Naive thymus-derived CD4-positive, alpha-beta T cell (primary cell): ENCODE data around the gene TMEM147. TPM values are rescaled to one million over a fixed set of nuclear protein-coding genes. Genes with fewer than 3 reads are reported as not detected.

Source experiments
- ATAC-seq: fragments of 150-1000 bp; cut with Tn5 transposase; 2 replicates; pipeline ENCODE4 v1.10.0; 2021; ENCODE audit warnings: mild to moderate bottlenecking, moderate library complexity
- CTCF ChIA-PET: fragments of 350-600 bp; sonication (Branson Sonifier 250); formaldehyde crosslinking; loops from one replicate; lab custom pipeline; 2021; ENCODE audit warnings: antibody characterized with exemption; lab: Charles Lee
- POLR2A ChIA-PET: fragments of 350-600 bp; sonication (Branson Sonifier 250); formaldehyde crosslinking; loops from one replicate; lab custom pipeline; 2021; ENCODE audit warnings: antibody characterized with exemption, inconsistent platforms; lab: Charles Lee
- DNase-seq, 9 donors: peaks; one replicate each; pipeline versions ENCODE4 v3.0.0 to v3.0.0-alpha.2; 2020 to 2022; ENCODE audit warnings: mixed read lengths in 1 of 9
- H3K27ac ChIP-seq: one replicate; pipeline ENCODE4 v1.7.0; 2013; ENCODE audit warnings: mild to moderate bottlenecking, low read depth, low read length, moderate library complexity
- H3K27me3 ChIP-seq, 2 donors: one replicate each; pipeline ENCODE4 v1.7.0; 2013; ENCODE audit warnings: low read length in 2 of 2, mild to moderate bottlenecking in 2 of 2, moderate library complexity in 2 of 2; ENCODE audit not compliant: control insufficient read depth in 2 of 2, insufficient read depth in 2 of 2
- H3K36me3 ChIP-seq, 3 experiments: 1 replicate in 2 of 3; 2 replicates in 1 of 3; pipeline ENCODE4 v1.7.0; 2013; ENCODE audit warnings: low read length in 3 of 3, mild to moderate bottlenecking in 3 of 3, moderate library complexity in 1 of 3; ENCODE audit not compliant: insufficient read depth in 3 of 3, control insufficient read depth in 2 of 3
- H3K4me1 ChIP-seq, 2 donors: one replicate each; pipeline ENCODE4 v1.7.0; 2013; ENCODE audit warnings: low read length in 2 of 2, mild to moderate bottlenecking in 2 of 2, moderate library complexity in 1 of 2; ENCODE audit not compliant: control insufficient read depth in 2 of 2, insufficient read depth in 2 of 2
- H3K4me3 ChIP-seq: 2 replicates; pipeline ENCODE4 v1.7.0; 2013; ENCODE audit warnings: mild to moderate bottlenecking, low read length
- H3K9me3 ChIP-seq, 3 experiments: 1 replicate in 2 of 3; 2 replicates in 1 of 3; pipeline ENCODE4 v1.7.0; 2013; ENCODE audit warnings: low read length in 3 of 3; ENCODE audit not compliant: control insufficient read depth in 2 of 3
- H3K27ac Mint-ChIP-seq, 9 donors: one replicate each; pipeline ENCODE4 v1.8.0; 2020 to 2022; ENCODE audit warnings: mixed read lengths in 9 of 9, mild to moderate bottlenecking in 8 of 9, moderate library complexity in 5 of 9, inconsistent platforms in 2 of 9
- H3K27me3 Mint-ChIP-seq, 5 donors: one replicate each; pipeline ENCODE4 v1.8.0; 2021 to 2022; ENCODE audit warnings: mixed read lengths in 5 of 5, mild to moderate bottlenecking in 1 of 5
- H3K36me3 Mint-ChIP-seq, 5 donors: one replicate each; pipeline ENCODE4 v1.8.0; 2020 to 2022; ENCODE audit warnings: mixed read lengths in 5 of 5, mild to moderate bottlenecking in 3 of 5, inconsistent platforms in 1 of 5
- H3K4me1 Mint-ChIP-seq, 7 donors: one replicate each; pipeline ENCODE4 v1.8.0; 2020 to 2022; ENCODE audit warnings: mixed read lengths in 7 of 7, mild to moderate bottlenecking in 3 of 7, inconsistent platforms in 1 of 7
- H3K4me3 Mint-ChIP-seq, 10 donors: one replicate each; pipeline ENCODE4 v1.8.0; 2020 to 2022; ENCODE audit warnings: mild to moderate bottlenecking in 10 of 10, mixed read lengths in 10 of 10, moderate library complexity in 6 of 10, inconsistent platforms in 2 of 10
- H3K9me3 Mint-ChIP-seq, 11 donors: one replicate each; pipeline ENCODE4 v1.8.0; 2020 to 2022; ENCODE audit warnings: mixed read lengths in 11 of 11, mild to moderate bottlenecking in 4 of 11, inconsistent platforms in 1 of 11, moderate library complexity in 1 of 11
- intact Hi-C, 2 donors: fragments of 100-400 bp; cut with micrococcal nuclease; formaldehyde crosslinking; loops; one replicate each; pipeline ENCODE4 v1.15.1; 2023
- polyA plus RNA-seq, 2 donors: library from polyadenylated mRNA; unstranded; fragments of 300-500 nt; fragmentation: Illumina TruSeq; gene quantifications; one replicate each; pipeline ENCODE4 v1.2.3, GENCODE V29; 2021
- total RNA-seq, 6 experiments: library from RNA in 5 of 6; stranded (reverse) in 5 of 6; gene quantifications; 1 replicate in 5 of 6; 2 replicates in 1 of 6; pipeline ENCODE4 v1.2.3 and lab custom pipeline; 2021 to 2026

The TMEM147 gene, protein sequence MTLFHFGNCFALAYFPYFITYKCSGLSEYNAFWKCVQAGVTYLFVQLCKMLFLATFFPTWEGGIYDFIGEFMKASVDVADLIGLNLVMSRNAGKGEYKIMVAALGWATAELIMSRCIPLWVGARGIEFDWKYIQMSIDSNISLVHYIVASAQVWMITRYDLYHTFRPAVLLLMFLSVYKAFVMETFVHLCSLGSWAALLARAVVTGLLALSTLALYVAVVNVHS
- total RNA-seq (10 to 100 TPM; 24.7 to 54.0 (median 34.6) TPM), polyA plus RNA-seq (100 to 1,000 TPM; 143 to 154 TPM), total RNA-seq (lab: John Stamatoyannopoulos, UW) (13.6 reads per million, percentile 42 among the genes with 10 or more reads in this experiment)

DNA sequence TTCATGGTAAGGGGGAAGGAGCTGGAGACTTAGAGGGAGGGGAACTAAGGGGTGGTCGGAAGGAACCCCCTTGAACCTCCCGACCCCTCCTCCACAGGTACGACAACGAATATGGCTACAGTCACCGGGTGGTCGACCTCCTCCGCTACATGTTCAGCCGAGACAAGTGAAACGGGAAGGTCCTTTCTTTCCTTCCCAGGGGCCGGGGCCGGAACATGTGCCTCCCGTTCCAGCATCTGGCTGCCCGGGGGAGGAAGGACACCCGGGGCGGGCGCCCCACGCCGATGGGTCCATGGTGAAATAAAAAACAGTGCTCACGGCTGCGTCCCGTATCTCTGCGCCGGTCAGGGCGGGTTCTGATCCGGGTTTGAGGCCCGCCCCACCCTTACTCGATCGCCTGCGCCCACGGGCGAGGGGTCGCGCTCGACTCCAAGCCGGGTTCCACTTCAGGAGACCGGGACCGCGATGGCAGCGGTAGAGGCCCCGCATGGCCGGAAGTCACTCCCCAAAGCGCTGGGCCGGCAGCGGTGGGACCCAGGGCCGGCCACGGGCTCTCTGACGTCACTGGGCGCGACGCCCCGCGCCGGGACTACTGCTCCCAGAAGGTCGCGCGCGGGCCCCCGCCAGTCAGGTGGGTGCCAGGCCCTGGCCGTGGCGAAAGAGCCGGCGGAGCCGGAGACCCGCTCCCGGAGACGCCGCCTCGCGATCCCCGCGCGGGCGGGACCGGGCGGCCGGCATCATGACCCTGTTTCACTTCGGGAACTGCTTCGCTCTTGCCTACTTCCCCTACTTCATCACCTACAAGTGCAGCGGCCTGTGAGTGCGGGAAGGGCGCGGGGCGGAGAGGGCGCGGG is at the start of gene TMEM147:
Gene TMEM147, plus strand, starts transcription at position 626 of the 854 bp plus-strand sequence. Its CDS starts 114 bp downstream, at position 740.
- peak within 1 kb of the TSS; percentile 78 for H3K4me3 ChIP-seq
- DNase-seq = peak; percentile 60 to 90 (median 69)
- H3K4me1 ChIP-seq = peaks cover 13 to 16% of the 10 kb centered on the region in 2 donors
- no peaks in the 10 kb centered on the region for H3K9me3 Mint-ChIP-seq
- intact Hi-C loops = loop anchor here (1.0 to 5.0 kb wide), 9 partner anchors 47 to 386 kb away; partner anchors contain the start of genes HAUS5 (in 2 of the 2) and COX6B1 (in 1 of the 2)
- POLR2A ChIA-PET = interaction anchor here (0.6 to 0.8 kb wide), 2 partner anchors 290 to 554 kb away, joined by 3 read pairs; no protein-coding TSS in a partner anchor
- peak; percentile 91 for ATAC-seq
- peak within 1 kb of the TSS; percentile 79 to 93 (median 89) for H3K4me3 Mint-ChIP-seq
- H3K27me3 ChIP-seq = no peaks in the 10 kb centered on the region
- peaks cover 0 to 8% (median 0%) of the 10 kb centered on the region in 5 donors for H3K36me3 Mint-ChIP-seq
- H3K27ac Mint-ChIP-seq = peak within 1 kb of the TSS; percentile 52 to 96 (median 90)
- no peaks in the 10 kb centered on the region for H3K9me3 ChIP-seq
- H3K27ac ChIP-seq = peak within 1 kb of the TSS; percentile 84
- CTCF ChIA-PET = no interaction called here
- H3K4me1 Mint-ChIP-seq = peaks cover 27 to 41% (median 38%) of the 10 kb centered on the region in 7 donors
- H3K36me3 ChIP-seq = peaks cover 0 to 13% (median 0%) of the 10 kb centered on the region in 3 experiments
- no peaks in the 10 kb centered on the region for H3K27me3 Mint-ChIP-seq

DNA sequence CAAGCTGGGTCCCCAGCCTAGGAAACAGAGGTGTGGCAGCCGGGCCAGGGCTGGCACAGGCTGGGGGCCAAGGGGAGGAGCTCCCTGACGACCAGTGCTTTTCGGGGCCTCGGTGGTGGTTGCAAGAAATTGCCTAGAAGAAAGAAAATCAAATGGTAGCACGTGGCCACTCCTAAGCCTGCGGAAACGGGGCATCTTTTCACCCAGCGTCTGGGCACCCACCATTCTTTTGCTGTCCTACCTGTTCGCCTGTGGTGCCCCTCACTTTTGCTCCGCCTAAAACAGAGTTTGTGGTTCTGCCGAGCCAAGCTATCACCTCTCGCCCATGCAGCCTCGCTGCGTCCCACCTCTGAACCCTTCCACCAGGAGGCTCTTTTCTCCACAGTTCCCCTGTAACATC is 48.0 kb upstream of the TMEM147 start:
- no peaks in the 10 kb centered on the region for H3K9me3 Mint-ChIP-seq
- peaks cover 0 to 6% (median 5%) of the 10 kb centered on the region in 5 donors for H3K27me3 Mint-ChIP-seq
- H3K4me1 Mint-ChIP-seq = peaks cover 0 to 11% (median 6%) of the 10 kb centered on the region in 7 donors
- intact Hi-C loops = loop anchor here in 1 of 2 donors (10.0 kb wide), 1 partner anchor 433 kb away; no protein-coding TSS in a partner anchor
- no peaks in the 10 kb centered on the region for H3K4me1 ChIP-seq
- DNase-seq = no peak
- H3K4me3 Mint-ChIP-seq = no peak overlapping the region
- ChIA-PET POLR2A (interaction anchor here (0.5 kb wide), 1 partner anchor 337 kb away, joined by 3 read pairs; no protein-coding TSS in a partner anchor), CTCF (interaction anchor here (1.3 to 2.5 kb wide), 3 partner anchors 9 to 144 kb away, joined by 4 to 9 read pairs (median 5); no protein-coding TSS in a partner anchor)
- H3K36me3 ChIP-seq = no peaks in the 10 kb centered on the region
- no peaks in the 10 kb centered on the region for H3K36me3 Mint-ChIP-seq
- H3K9me3 ChIP-seq = no peaks in the 10 kb centered on the region
- no peak overlapping the region for H3K27ac ChIP-seq
- no peak overlapping the region for H3K27ac Mint-ChIP-seq
- ATAC-seq = no peak
- H3K27me3 ChIP-seq = no peaks in the 10 kb centered on the region
- no peak overlapping the region for H3K4me3 ChIP-seq

DNA sequence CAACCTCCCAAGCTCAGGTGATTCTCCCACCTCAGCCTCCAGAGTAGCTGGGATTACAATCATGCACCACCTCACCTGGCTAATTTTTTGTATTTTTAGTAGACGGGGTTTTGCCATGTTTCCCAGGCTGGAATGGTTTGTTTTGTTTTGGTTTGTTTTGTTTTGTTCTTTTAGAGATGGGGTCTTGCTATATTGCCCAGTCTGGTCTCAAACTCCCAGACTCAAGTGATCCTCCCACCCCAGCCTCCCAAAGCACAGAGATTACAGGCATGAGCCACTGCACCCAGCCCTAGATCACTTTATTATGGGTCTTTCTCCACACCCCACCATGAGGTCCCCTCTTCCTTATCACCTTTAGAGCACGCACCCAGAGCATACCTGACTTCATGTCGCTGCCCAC is 47.2 kb upstream of the TMEM147 start:
- Mint-ChIP-seq H3K4me1 (peaks cover 0 to 11% (median 6%) of the 10 kb centered on the region in 7 donors), H3K27ac (no peak overlapping the region), H3K27me3 (peaks cover 0 to 8% (median 5%) of the 10 kb centered on the region in 5 donors), H3K9me3 (no peaks in the 10 kb centered on the region), H3K36me3 (no peaks in the 10 kb centered on the region), H3K4me3 (no peak overlapping the region)
- H3K9me3 ChIP-seq = no peaks in the 10 kb centered on the region
- ChIA-PET CTCF (interaction anchor here (1.6 to 2.5 kb wide), 2 partner anchors 12 to 145 kb away, joined by 4 to 9 read pairs; no protein-coding TSS in a partner anchor), POLR2A (interaction anchor here (0.7 kb wide), 1 partner anchor 65 kb away, joined by 3 read pairs; no protein-coding TSS in a partner anchor)
- intact Hi-C loops = loop anchor here in 1 of 2 donors (10.0 kb wide), 1 partner anchor 433 kb away; no protein-coding TSS in a partner anchor
- no peak overlapping the region for H3K4me3 ChIP-seq
- DNase-seq (no peak), ATAC-seq (no peak)
- H3K36me3 ChIP-seq = no peaks in the 10 kb centered on the region
- no peak overlapping the region for H3K27ac ChIP-seq
- no peaks in the 10 kb centered on the region for H3K27me3 ChIP-seq
- H3K4me1 ChIP-seq = no peaks in the 10 kb centered on the region

DNA sequence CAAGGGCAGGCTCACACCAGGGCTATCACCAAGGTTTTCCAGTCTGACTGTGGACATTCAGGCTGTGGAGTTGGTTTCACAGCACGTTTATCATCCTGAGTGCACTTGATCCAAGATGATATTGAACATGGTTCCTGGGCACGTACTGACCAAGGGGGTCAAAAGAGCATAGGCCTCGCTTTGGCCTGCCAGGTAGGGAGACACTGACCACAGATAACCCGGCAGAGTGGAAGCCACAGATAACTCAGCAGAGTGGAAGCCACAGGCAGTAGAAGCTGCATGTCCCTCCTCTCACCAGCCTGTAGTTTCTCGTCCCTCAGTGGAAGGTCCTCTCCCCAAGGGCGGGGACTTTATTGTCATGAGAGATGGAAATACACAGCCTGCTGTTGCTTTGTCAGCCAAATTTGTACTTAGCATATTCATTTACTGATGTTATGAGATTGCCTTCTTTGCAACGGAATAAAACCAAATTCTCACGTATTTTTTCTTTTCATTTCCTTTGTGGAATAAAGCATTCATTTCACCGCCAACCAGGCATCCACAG is 46.4 kb upstream of the TMEM147 start:
- no peak overlapping the region for H3K4me3 Mint-ChIP-seq
- Histone ChIP-seq H3K9me3 (no peaks in the 10 kb centered on the region), H3K27ac (no peak overlapping the region), H3K27me3 (no peaks in the 10 kb centered on the region), H3K4me3 (no peak overlapping the region), H3K36me3 (no peaks in the 10 kb centered on the region), H3K4me1 (no peaks in the 10 kb centered on the region)
- ChIA-PET CTCF (no interaction called here), POLR2A (no interaction called here)
- intact Hi-C loops = loop anchor here in 1 of 2 donors (10.0 kb wide), 1 partner anchor 434 kb away; no protein-coding TSS in a partner anchor
- peaks cover 0 to 11% (median 6%) of the 10 kb centered on the region in 7 donors for H3K4me1 Mint-ChIP-seq
- no peaks in the 10 kb centered on the region for H3K36me3 Mint-ChIP-seq
- no peaks in the 10 kb centered on the region for H3K9me3 Mint-ChIP-seq
- H3K27ac Mint-ChIP-seq = no peak overlapping the region
- ATAC-seq (no peak), DNase-seq (no peak)
- peaks cover 0 to 10% (median 5%) of the 10 kb centered on the region in 5 donors for H3K27me3 Mint-ChIP-seq

DNA sequence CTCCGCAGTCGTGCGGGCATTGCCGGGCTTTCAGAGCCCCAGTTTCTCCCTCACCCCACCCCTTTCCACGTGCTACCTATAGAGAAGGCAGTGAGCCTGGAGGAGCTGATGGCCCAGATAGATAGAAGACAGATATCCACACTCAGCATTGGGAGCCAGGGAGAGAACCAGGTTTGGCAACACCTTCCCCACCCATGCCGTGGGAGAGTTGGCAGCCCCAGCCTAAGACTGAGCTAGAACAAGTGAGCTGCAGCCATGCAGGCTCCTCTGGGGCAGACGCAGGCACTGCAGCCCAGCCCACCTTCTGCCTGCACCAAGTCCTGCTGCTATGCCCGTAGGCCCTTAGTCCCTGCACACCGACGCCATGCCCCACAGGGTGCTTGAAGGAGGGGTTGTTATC is 44.8 kb upstream of the TMEM147 start:
- H3K36me3 ChIP-seq = no peaks in the 10 kb centered on the region
- H3K4me3 Mint-ChIP-seq = no peak overlapping the region
- H3K27ac ChIP-seq = no peak overlapping the region
- H3K4me3 ChIP-seq = no peak overlapping the region
- POLR2A ChIA-PET = no interaction called here
- CTCF ChIA-PET = interaction anchor here (0.5 kb wide), 1 partner anchor 146 kb away, joined by 3 read pairs; no protein-coding TSS in a partner anchor
- ATAC-seq (no peak), DNase-seq (no peak)
- peaks cover 0 to 18% (median 5%) of the 10 kb centered on the region in 5 donors for H3K27me3 Mint-ChIP-seq
- intact Hi-C loops = no loop called here
- H3K9me3 ChIP-seq = no peaks in the 10 kb centered on the region
- H3K27me3 ChIP-seq = no peaks in the 10 kb centered on the region
- H3K4me1 Mint-ChIP-seq = peaks cover 0 to 3% (median 0%) of the 10 kb centered on the region in 7 donors
- no peak overlapping the region for H3K27ac Mint-ChIP-seq
- H3K9me3 Mint-ChIP-seq = no peaks in the 10 kb centered on the region
- no peaks in the 10 kb centered on the region for H3K4me1 ChIP-seq
- no peaks in the 10 kb centered on the region for H3K36me3 Mint-ChIP-seq

DNA sequence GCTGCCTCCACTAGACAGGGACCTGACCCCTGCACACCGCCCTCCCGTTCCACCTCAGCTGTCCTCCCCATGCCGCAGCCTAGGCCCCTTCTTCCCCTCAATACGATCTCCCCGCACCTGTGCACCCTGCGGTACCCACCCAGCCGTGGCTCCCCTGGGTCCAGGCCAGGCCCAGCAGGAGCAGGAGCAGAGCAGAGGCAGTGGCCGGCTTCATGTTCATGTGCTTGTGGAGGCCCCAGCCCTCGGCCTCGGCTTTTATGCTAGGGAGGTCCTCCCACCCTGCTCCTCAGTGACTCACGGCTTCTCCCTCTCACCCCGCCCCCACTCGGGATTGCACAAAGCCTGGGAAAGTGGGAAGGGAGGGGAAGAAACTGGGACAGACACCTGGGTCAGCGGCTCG is 43.7 kb upstream of the TMEM147 start:
- H3K27me3 Mint-ChIP-seq = peaks cover 0 to 20% (median 5%) of the 10 kb centered on the region in 5 donors
- no peaks in the 10 kb centered on the region for H3K36me3 Mint-ChIP-seq

More for the DNA sequence above, 43.7 kb upstream of the TMEM147 start:
- no peaks in the 10 kb centered on the region for H3K4me1 ChIP-seq
- no peaks in the 10 kb centered on the region for H3K27me3 ChIP-seq
- ChIA-PET POLR2A (no interaction called here), CTCF (no interaction called here)
- DNase-seq (no peak), ATAC-seq (no peak)
- no peaks in the 10 kb centered on the region for H3K9me3 ChIP-seq
- H3K36me3 ChIP-seq = no peaks in the 10 kb centered on the region
- no peak overlapping the region for H3K4me3 ChIP-seq
- H3K27ac Mint-ChIP-seq = no peak overlapping the region
- no peaks in the 10 kb centered on the region for H3K9me3 Mint-ChIP-seq
- no peak overlapping the region for H3K4me3 Mint-ChIP-seq
- peaks cover 0 to 3% (median 0%) of the 10 kb centered on the region in 7 donors for H3K4me1 Mint-ChIP-seq
- intact Hi-C loops = no loop called here
- no peak overlapping the region for H3K27ac ChIP-seq
